Thoracic aorta (tissue), 2 donors: ENCODE data around the gene ARMH1. TPM values are rescaled to one million over a fixed set of nuclear protein-coding genes. Genes with fewer than 3 reads are reported as not detected.
A peak's percentile ranks its signal among the peaks of the same experiment; 100 is the strongest.
"Not testable (repeated sequence)": the region's sequence is repeated elsewhere in the genome, so short reads cannot be mapped to it uniquely, and the experiment has no call there.

Experiments
- ATAC-seq: fragments of 150-250 bp; one replicate; pipeline ENCODE4 v1.8.0; 2017; ENCODE audit warnings: low read depth; ENCODE audit not compliant: insufficient number of reproducible peaks, low FRiP score
- DNase-seq: peaks from one replicate; pipeline ENCODE4 v3.0.0-alpha.2; 2020; ENCODE audit warnings: low spot score
- H3K27ac ChIP-seq, 2 donors: fragments of 200-600 bp; sonication (generic); 1 replicate in 1 of 2; 2 replicates in 1 of 2; pipeline ENCODE4 v1.5.1; 2016; ENCODE audit warnings: mild to moderate bottlenecking in 2 of 2, moderate library complexity in 2 of 2
- H3K27me3 ChIP-seq: fragments of 200-600 bp; sonication (generic); replicated peaks from 2 replicates; pipeline ENCODE4 v1.6.0; 2016; ENCODE audit warnings: mild to moderate bottlenecking; ENCODE audit not compliant: insufficient read depth
- H3K36me3 ChIP-seq: fragments of 200-600 bp; sonication (generic); one replicate; pipeline ENCODE4 v1.5.1; 2016
- H3K4me1 ChIP-seq, 2 donors: fragments of 200-600 bp; sonication (generic); 1 replicate in 1 of 2; 2 replicates in 1 of 2; pipeline versions ENCODE4 v1.5.1 to v1.6.0; 2016; ENCODE audit warnings: low read depth in 2 of 2, mild to moderate bottlenecking in 1 of 2; ENCODE audit not compliant: control insufficient read depth in 1 of 2
- H3K4me3 ChIP-seq: fragments of 200-600 bp; sonication (generic); 2 replicates; pipeline ENCODE4 v1.5.1; 2016; ENCODE audit warnings: mild to moderate bottlenecking
- H3K9me3 ChIP-seq: fragments of 200-600 bp; sonication (generic); 2 replicates; pipeline ENCODE4 v1.5.1; 2016
- total RNA-seq, 2 donors: library from RNA; depleted of rRNA; stranded (reverse); fragments of >200 nt; gene quantifications; one replicate each; pipeline versions ENCODE4 v1.1.0 to v1.2.3, GENCODE V29; 2016
- TF ChIP-seq, protein P1 (sequence below): fragments of 200-600 bp; sonication (generic); IDR thresholded peaks from one replicate; pipeline ENCODE4 v1.5.1; 2019; ENCODE audit warnings: antibody characterized with exemption

The ARMH1 gene
- total RNA-seq, 2 donors from 2014 or later, result 0.81 to 5.8 TPM

DNA sequence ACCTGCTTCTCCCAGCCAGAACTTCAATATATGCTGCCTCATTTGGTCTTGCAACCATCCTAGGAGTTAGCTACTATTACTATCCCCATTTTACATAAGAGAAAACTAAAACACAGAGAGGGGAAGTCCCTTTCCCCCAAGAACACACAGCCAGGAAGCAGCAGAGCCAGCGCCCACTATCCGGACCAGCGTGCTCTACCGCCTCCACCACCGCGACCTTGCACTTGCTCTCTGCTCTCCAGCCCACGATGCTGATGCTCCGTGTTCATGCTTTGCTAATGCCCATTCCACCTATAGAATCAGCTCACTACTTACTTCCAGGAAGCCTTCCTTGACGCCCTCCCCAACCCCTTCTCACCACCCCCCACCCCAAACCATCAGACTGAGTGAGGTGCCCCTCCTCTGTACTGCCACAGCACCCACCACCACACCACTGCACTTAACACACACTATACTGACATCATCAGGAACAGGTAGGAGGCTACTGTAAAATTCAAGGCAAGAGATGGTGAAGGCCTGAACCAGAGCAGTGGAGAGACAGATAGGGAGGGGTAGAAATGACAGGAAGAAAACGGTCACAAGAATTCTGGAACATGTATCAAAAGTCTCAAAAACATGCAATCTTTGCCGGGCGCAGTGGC lies 9.7 kb upstream of the ARMH1 start:
- TF ChIP-seq, protein P1, sequence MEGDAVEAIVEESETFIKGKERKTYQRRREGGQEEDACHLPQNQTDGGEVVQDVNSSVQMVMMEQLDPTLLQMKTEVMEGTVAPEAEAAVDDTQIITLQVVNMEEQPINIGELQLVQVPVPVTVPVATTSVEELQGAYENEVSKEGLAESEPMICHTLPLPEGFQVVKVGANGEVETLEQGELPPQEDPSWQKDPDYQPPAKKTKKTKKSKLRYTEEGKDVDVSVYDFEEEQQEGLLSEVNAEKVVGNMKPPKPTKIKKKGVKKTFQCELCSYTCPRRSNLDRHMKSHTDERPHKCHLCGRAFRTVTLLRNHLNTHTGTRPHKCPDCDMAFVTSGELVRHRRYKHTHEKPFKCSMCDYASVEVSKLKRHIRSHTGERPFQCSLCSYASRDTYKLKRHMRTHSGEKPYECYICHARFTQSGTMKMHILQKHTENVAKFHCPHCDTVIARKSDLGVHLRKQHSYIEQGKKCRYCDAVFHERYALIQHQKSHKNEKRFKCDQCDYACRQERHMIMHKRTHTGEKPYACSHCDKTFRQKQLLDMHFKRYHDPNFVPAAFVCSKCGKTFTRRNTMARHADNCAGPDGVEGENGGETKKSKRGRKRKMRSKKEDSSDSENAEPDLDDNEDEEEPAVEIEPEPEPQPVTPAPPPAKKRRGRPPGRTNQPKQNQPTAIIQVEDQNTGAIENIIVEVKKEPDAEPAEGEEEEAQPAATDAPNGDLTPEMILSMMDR, result no peak
- ATAC-seq (no peak), DNase-seq (no peak)
- Histone ChIP-seq H3K27ac (no peak overlapping the region), H3K36me3 (no peaks in the 10 kb centered on the region), H3K27me3 (no peaks in the 10 kb centered on the region), H3K4me1 (peaks cover 0 to 5% of the 10 kb centered on the region in 2 donors), H3K9me3 (no peaks in the 10 kb centered on the region), H3K4me3 (no peak overlapping the region)

GRCh38 chr1:44666719-44667118 lies 7.8 kb upstream of the ARMH1 start:
- H3K4me1 ChIP-seq, DNase-seq, H3K27me3 ChIP-seq, ATAC-seq, H3K27ac ChIP-seq, H3K4me3 ChIP-seq, H3K9me3 ChIP-seq, H3K36me3 ChIP-seq: not testable (repeated sequence)

- peaks cover 10 to 30% of the 10 kb centered on the region in 2 donors for H3K4me1 ChIP-seq
- TF ChIP-seq, protein P1, result no peak
- no peaks in the 10 kb centered on the region for H3K36me3 ChIP-seq
- H3K4me3 ChIP-seq, result no peak overlapping the region
- H3K9me3 ChIP-seq, result no peaks in the 10 kb centered on the region
- no peak overlapping the region for H3K27ac ChIP-seq
- H3K27me3 ChIP-seq, result no peaks in the 10 kb centered on the region
- no peak for DNase-seq
- no peak for ATAC-seq
Observed at GRCh38 chr1:44670751-44671640, 3.5 kb upstream of the ARMH1 start.

GRCh38 chr1:44672254-44672955 lies 2.1 kb upstream of the ARMH1 start:
- H3K4me3 ChIP-seq, result no peak overlapping the region
- TF ChIP-seq, protein P1, result no peak

GRCh38 chr1:44672961-44673674 lies 1.4 kb upstream of the ARMH1 start:
- Histone ChIP-seq H3K9me3 (no peaks in the 10 kb centered on the region), H3K27ac (peak overlapping the region; percentile 84 to 94), H3K4me1 (peaks cover 13 to 30% of the 10 kb centered on the region in 2 donors), H3K36me3 (no peaks in the 10 kb centered on the region), H3K4me3 (peak overlapping the region; percentile 76), H3K27me3 (no peaks in the 10 kb centered on the region)
- TF ChIP-seq, protein P1, result no peak
- ATAC-seq (no peak), DNase-seq (no peak)

More at GRCh38 chr1:44672254-44672955, 2.1 kb upstream of the ARMH1 start:
- H3K4me1 ChIP-seq, result peaks cover 11 to 30% of the 10 kb centered on the region in 2 donors
- no peaks in the 10 kb centered on the region for H3K36me3 ChIP-seq
- no peak for DNase-seq
- H3K27ac ChIP-seq, result peak overlapping the region in 1 of 2 donors; percentile 84
- no peaks in the 10 kb centered on the region for H3K9me3 ChIP-seq
- no peak for ATAC-seq
- H3K27me3 ChIP-seq, result no peaks in the 10 kb centered on the region
